ENCODE measurements around the gene NOS1AP.
A peak's percentile ranks its signal among the peaks of the same experiment; 100 is the strongest.

NOS1AP gene

DNA sequence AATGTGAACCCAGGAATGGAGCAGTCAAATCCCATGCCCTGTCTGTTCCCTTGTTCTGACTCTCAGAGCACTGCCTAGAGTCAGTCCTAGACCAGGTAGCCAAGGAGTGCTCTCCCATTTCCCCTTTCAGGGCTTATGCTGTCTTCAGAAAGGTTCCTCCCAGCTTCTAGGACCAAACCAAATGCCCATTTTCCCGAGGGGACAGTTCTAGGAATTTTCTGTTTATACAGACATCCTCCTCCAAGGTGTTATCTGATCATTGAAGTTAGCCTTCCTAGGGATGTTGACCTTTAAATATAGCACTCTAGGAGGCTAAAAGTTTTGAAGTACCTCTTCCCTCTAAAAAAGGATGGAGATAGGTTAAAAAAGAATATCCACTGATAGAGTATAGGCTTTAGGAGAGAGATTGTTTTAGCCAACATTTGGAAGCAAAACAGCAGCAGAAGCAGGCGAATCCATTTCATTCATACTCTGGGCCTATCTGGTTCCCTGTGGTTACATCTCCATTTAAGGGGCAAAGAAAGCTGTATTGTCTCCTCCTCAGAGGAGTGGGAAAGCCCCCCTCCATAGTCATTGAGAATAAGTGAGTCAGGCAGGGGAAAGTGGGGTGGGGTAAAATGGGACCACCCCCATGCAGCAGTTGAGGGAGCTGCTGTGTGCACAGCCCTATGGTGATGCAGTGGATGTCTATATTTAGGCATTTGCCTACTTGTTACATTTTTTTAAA lies 180.7 kb downstream of the NOS1AP start:
- no peak overlapping the region for H3K27ac Mint-ChIP-seq
- no peak overlapping the region for H3K4me3 Mint-ChIP-seq
- no peaks in the 10 kb centered on the region for H3K36me3 Mint-ChIP-seq (ENCODE audit: low read depth)
- H3K9me3 Mint-ChIP-seq = no peaks in the 10 kb centered on the region
- peaks cover 3% of the 10 kb centered on the region for H3K27me3 Mint-ChIP-seq (ENCODE audit: low read depth)
- TF ChIP-seq, protein P1, sequence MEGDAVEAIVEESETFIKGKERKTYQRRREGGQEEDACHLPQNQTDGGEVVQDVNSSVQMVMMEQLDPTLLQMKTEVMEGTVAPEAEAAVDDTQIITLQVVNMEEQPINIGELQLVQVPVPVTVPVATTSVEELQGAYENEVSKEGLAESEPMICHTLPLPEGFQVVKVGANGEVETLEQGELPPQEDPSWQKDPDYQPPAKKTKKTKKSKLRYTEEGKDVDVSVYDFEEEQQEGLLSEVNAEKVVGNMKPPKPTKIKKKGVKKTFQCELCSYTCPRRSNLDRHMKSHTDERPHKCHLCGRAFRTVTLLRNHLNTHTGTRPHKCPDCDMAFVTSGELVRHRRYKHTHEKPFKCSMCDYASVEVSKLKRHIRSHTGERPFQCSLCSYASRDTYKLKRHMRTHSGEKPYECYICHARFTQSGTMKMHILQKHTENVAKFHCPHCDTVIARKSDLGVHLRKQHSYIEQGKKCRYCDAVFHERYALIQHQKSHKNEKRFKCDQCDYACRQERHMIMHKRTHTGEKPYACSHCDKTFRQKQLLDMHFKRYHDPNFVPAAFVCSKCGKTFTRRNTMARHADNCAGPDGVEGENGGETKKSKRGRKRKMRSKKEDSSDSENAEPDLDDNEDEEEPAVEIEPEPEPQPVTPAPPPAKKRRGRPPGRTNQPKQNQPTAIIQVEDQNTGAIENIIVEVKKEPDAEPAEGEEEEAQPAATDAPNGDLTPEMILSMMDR (IDR thresholded peaks at IDR 0.05; ENCODE audit: unreplicated experiment in 3 of 3) = no peak
- H3K4me1 Mint-ChIP-seq = no peaks in the 10 kb centered on the region

DNA sequence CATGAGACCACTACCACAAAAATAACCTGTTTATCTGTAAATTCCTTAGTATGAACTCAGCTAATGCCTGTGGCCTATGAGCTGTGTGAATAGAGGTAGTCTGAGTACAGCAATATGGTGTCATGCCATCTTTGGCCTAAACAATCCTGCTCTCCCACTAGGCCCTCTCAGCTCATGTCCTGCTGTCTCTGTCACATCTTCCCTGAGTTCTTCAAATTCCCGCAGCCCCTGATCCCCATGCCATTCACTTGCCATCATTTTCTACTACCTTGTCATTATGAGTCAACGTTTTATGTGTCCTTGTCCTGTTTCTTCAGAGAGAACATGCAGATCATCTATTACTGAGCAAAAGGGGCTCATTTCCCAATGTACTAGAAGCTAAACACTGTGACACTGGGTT lies 181.6 kb downstream of the NOS1AP start:
- H3K36me3 Mint-ChIP-seq (ENCODE audit: low read depth) = no peaks in the 10 kb centered on the region
- H3K4me3 Mint-ChIP-seq = no peak overlapping the region
- no peaks in the 10 kb centered on the region for H3K9me3 Mint-ChIP-seq
- peaks cover 3% of the 10 kb centered on the region for H3K27me3 Mint-ChIP-seq (ENCODE audit: low read depth)
- peaks cover under 1% of the 10 kb centered on the region for H3K4me1 Mint-ChIP-seq
- TF ChIP-seq, protein P1 (IDR thresholded peaks at IDR 0.05; ENCODE audit: unreplicated experiment in 3 of 3) = no peak
- no peak overlapping the region for H3K27ac Mint-ChIP-seq

DNA sequence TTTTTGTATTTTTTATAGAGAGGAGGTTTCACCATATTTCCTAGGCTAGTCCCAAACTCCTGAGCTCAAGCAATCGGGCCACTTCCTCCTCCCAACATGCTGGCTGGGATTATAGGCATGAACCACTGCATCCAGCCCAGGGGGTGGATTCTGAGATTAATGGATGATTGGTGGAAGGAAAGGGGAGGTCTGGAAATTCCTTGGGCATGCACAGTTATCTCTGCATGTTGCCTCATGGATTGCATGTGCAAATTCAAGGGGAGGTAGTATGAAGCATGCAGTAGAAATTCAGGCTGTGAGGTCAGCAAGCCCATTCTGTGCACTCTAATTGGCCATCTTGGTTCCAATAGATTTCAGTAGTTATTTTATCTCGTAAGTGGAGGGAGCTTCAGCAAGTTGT lies 182.7 kb downstream of the NOS1AP start:
- Mint-ChIP-seq H3K4me3 (no peak overlapping the region), H3K9me3 (no peaks in the 10 kb centered on the region), H3K27me3 (ENCODE audit: low read depth) (peaks cover 3% of the 10 kb centered on the region), H3K27ac (no peak overlapping the region), H3K4me1 (peaks cover 7% of the 10 kb centered on the region), H3K36me3 (ENCODE audit: low read depth) (no peaks in the 10 kb centered on the region)
- TF ChIP-seq, protein P1 (IDR thresholded peaks at IDR 0.05; ENCODE audit: unreplicated experiment in 3 of 3) = no peak

DNA sequence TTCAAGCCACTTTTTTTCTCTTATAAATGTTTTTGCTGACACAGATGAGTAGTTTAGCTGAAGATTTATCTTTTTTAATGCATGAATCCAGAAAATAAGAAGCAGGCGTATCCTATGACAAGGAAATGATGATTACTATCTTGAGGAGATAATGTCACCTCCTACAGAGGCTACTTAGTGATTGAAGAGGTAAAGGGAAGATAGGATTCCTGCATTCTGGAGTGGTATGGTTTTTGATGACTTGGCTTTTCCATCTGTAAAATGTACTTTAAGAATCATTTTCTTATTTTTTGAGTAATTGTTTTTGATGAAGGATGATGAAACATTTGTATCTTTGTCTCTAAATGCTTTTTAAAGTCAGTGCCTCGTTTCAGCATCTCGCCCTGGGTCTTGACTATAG lies 184.3 kb downstream of the NOS1AP start:
- no peaks in the 10 kb centered on the region for H3K9me3 Mint-ChIP-seq

DNA sequence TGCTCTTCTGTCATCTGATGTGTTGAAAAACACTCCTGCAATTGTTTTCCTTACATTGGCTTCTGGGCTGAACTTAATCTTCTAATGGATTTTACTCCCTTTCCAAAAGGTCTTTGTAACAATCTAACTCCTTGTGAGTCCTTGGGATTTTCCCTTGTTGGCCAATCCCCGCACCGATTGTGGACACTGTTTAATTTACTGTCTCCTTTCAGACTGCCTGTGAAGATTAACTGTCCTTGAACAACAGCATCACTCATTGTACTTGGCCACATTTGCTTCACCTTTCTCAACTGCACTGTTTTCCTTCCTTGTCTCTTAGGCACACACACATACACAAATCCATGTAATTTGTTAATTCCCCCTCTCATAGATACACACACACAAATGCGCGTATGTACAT lies 186.8 kb downstream of the NOS1AP start:
- no peaks in the 10 kb centered on the region for H3K9me3 Mint-ChIP-seq
- no peak overlapping the region for H3K4me3 Mint-ChIP-seq
- H3K4me1 Mint-ChIP-seq = peaks cover 10% of the 10 kb centered on the region
- H3K36me3 Mint-ChIP-seq (ENCODE audit: low read depth) = peaks cover 3% of the 10 kb centered on the region
- peaks cover 3% of the 10 kb centered on the region for H3K27me3 Mint-ChIP-seq (ENCODE audit: low read depth)
- TF ChIP-seq, protein P1 (IDR thresholded peaks at IDR 0.05; ENCODE audit: unreplicated experiment in 3 of 3) = no peak
- H3K27ac Mint-ChIP-seq = peak overlapping the region in 1 of 3 experiments; percentile 2

More for the DNA sequence above, 184.3 kb downstream of the NOS1AP start:
- no peak overlapping the region for H3K4me3 Mint-ChIP-seq
- peaks cover 7% of the 10 kb centered on the region for H3K4me1 Mint-ChIP-seq
- H3K27me3 Mint-ChIP-seq (ENCODE audit: low read depth) = peaks cover 3% of the 10 kb centered on the region
- H3K36me3 Mint-ChIP-seq (ENCODE audit: low read depth) = peaks cover 3% of the 10 kb centered on the region
- no peak overlapping the region for H3K27ac Mint-ChIP-seq
- TF ChIP-seq, protein P1 (IDR thresholded peaks at IDR 0.05; ENCODE audit: unreplicated experiment in 3 of 3) = no peak

DNA sequence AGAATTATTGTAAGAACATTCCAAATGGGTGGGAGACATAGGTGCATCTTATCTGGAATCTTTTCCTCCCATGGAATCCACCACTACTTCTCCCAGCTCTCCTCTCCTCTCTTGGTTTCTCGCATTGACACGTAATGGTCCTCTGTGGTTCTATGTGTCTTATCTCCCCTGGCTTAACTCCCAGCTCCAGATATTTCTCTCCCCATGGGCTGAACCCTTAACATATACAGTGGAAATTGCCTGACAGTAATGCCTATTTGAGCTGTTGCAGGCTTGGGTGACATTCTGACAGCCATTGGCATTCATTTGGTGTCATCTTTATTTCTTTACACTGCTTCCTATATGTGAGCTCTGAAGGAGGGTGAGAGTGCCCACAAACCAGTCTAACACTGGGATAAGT lies 188.9 kb downstream of the NOS1AP start:
- peaks cover 3% of the 10 kb centered on the region for H3K36me3 Mint-ChIP-seq (ENCODE audit: low read depth)

More for the DNA sequence above, 188.9 kb downstream of the NOS1AP start:
- TF ChIP-seq, protein P1 (IDR thresholded peaks at IDR 0.05; ENCODE audit: unreplicated experiment in 3 of 3) = no peak
- peaks cover 10% of the 10 kb centered on the region for H3K4me1 Mint-ChIP-seq
- no peak overlapping the region for H3K4me3 Mint-ChIP-seq
- H3K27me3 Mint-ChIP-seq (ENCODE audit: low read depth) = no peaks in the 10 kb centered on the region
- H3K27ac Mint-ChIP-seq = no peak overlapping the region
- H3K9me3 Mint-ChIP-seq = peaks cover 2% of the 10 kb centered on the region

Data from nephron (organoid).